ENCODE measurements around the gene IFITM1. TPM values are rescaled to one million over a fixed set of nuclear protein-coding genes. Genes with fewer than 3 reads are reported as not detected.
"Not testable (repeated sequence)": the region's sequence is repeated elsewhere in the genome, so short reads cannot be mapped to it uniquely, and the experiment has no call there.

IFITM1 gene
- total and polyA plus RNA-seq, 7 donors: 41.2 to 580 (median 91.5) TPM

GRCh38 chr11:324156-324555, 10.3 kb downstream of the IFITM1 start:
- H3K4me1 ChIP-seq: peaks cover 0 to 58% (median 41%) of the 10 kb centered on the region in 4 donors
- intact Hi-C loops (cut with DNase I): no loop called here

GRCh38 chr11:324593-325517, 11.0 kb downstream of the IFITM1 start:
- H3K27me3 ChIP-seq; H3K36me3 ChIP-seq; H3K9me3 ChIP-seq; intact Hi-C loops (cut with DNase I): not testable (repeated sequence)
- Histone ChIP-seq H3K4me1 (peaks cover 0 to 58% (median 41%) of the 10 kb centered on the region in 4 donors), H3K27ac (peak overlapping the region; percentile 87 to 95 (median 90)), H3K4me3 (peak overlapping the region in 1 of 4 donors; percentile 15)
- peak; percentile 93 for DNase-seq
- WGBS, 2 donors: 70 to 71% methylated on average over 28 to 30 of the region's 34 CpGs
- TF ChIP-seq POLR2AphosphoS5 (IDR thresholded peaks at IDR 0.05): peak in 2 of 4 donors; percentile 9 to 71

More at GRCh38 chr11:324156-324555, 10.3 kb downstream of the IFITM1 start:
- H3K4me3 ChIP-seq: peak overlapping the region in 1 of 4 donors; percentile 15
- DNase-seq: peak; percentile 63
- peak overlapping the region; percentile 87 to 95 (median 90) for H3K27ac ChIP-seq
- no peaks in the 10 kb centered on the region for H3K27me3 ChIP-seq
- TF ChIP-seq CTCF (IDR thresholded peaks at IDR 0.05): no peak
- no peak for TF ChIP-seq POLR2A (IDR thresholded peaks at IDR 0.05)
- TF ChIP-seq POLR2AphosphoS5 (IDR thresholded peaks at IDR 0.05): no peak
- no peak for TF ChIP-seq EP300 (IDR thresholded peaks at IDR 0.05)
- H3K36me3 ChIP-seq: no peaks in the 10 kb centered on the region
- H3K9me3 ChIP-seq: no peaks in the 10 kb centered on the region
- 70 to 72% methylated on average over 11 of the region's 11 CpGs for WGBS, 2 donors

GRCh38 chr11:325796-326591, 12.2 kb downstream of the IFITM1 start:
- no peak for TF ChIP-seq POLR2AphosphoS5 (IDR thresholded peaks at IDR 0.05)
- no peak for TF ChIP-seq POLR2A (IDR thresholded peaks at IDR 0.05)
- no peak for TF ChIP-seq CTCF (IDR thresholded peaks at IDR 0.05)
- TF ChIP-seq EP300 (IDR thresholded peaks at IDR 0.05): no peak
- intact Hi-C loops (cut with DNase I): loop anchor here (1.0 kb wide), 1 partner anchor 27 kb away; no protein-coding TSS in a partner anchor
- WGBS, 2 donors: 86 to 88% methylated on average over 30 of the region's 30 CpGs
- H3K9me3 ChIP-seq: no peaks in the 10 kb centered on the region
- H3K36me3 ChIP-seq: no peaks in the 10 kb centered on the region
- no peak overlapping the region for H3K4me3 ChIP-seq
- no peaks in the 10 kb centered on the region for H3K27me3 ChIP-seq
- peak; percentile 67 for DNase-seq
- H3K27ac ChIP-seq: peak overlapping the region; percentile 87 to 95 (median 90)
- peaks cover 0 to 58% (median 39%) of the 10 kb centered on the region in 4 donors for H3K4me1 ChIP-seq

- TF ChIP-seq CTCF (IDR thresholded peaks at IDR 0.05) (no peak), EP300 (IDR thresholded peaks at IDR 0.05) (no peak), POLR2A (IDR thresholded peaks at IDR 0.05) (no peak)
- no peaks in the 10 kb centered on the region for H3K27me3 ChIP-seq
- no peaks in the 10 kb centered on the region for H3K9me3 ChIP-seq
- peak overlapping the region; percentile 87 to 95 (median 90) for H3K27ac ChIP-seq
- no peak for DNase-seq
- intact Hi-C loops (cut with DNase I): loop anchor here (1.0 kb wide), 1 partner anchor 27 kb away; no protein-coding TSS in a partner anchor
- WGBS, 2 donors: 59 to 84% methylated on average over 6 of the region's 6 CpGs
- no peaks in the 10 kb centered on the region for H3K36me3 ChIP-seq
- H3K4me1 ChIP-seq: peaks cover 0 to 58% (median 38%) of the 10 kb centered on the region in 4 donors
- no peak overlapping the region for H3K4me3 ChIP-seq
Measured at GRCh38 chr11:326592-326841, 12.7 kb downstream of the IFITM1 start.
